HG02642 (cell line): ENCODE data around the gene TBC1D22A.
"Not testable (repeated sequence)": the region's sequence is repeated elsewhere in the genome, so short reads cannot be mapped to it uniquely, and the experiment has no call there.

Source experiments
- ATAC-seq: cut with Tn5 transposase; IDR thresholded peaks from one replicate; pipeline ENCODE4 v1.9.1; 2021; ENCODE audit warnings: mild to moderate bottlenecking; ENCODE audit not compliant: unreplicated experiment, poor library complexity

The TBC1D22A gene

DNA sequence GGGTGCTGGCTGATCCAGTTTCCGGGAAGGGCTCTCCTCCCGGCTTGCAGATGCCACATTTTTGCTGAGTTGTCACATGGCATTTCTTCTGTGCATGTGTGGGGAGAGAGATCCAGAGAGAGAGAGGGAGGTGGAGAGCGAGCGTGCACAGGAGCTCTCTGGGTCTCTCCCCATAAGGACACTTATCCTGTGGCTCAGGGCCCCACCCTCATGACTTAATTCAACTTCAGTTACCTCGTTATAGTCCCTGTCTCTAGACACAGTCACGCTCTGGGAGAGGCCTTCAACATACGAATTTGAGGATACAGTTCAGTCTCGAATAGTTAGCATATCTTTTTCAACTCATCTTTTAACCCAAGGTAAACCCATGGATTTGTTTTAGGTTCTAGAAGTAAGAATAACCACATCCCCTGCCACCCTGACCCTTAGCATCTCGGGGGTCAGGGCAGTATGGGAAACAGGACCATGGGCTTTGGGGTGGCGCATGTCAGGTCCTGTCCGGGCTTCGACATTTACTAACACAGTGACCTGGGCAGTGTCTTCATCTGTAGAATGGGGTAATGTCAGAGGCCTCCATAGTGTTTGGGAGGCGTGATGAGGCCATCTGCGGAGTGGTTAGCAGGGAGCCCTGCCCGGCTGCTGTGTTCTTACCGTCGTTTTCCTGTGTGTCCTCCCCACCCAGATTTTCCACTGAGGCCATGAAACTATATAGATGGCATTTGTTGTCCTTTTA lies 46.9 kb downstream of the TBC1D22A start:
- no peak for ATAC-seq

- ATAC-seq, result no peak
Observed at GRCh38 chr22:46810856-46811786, 48.7 kb downstream of the TBC1D22A start.

DNA sequence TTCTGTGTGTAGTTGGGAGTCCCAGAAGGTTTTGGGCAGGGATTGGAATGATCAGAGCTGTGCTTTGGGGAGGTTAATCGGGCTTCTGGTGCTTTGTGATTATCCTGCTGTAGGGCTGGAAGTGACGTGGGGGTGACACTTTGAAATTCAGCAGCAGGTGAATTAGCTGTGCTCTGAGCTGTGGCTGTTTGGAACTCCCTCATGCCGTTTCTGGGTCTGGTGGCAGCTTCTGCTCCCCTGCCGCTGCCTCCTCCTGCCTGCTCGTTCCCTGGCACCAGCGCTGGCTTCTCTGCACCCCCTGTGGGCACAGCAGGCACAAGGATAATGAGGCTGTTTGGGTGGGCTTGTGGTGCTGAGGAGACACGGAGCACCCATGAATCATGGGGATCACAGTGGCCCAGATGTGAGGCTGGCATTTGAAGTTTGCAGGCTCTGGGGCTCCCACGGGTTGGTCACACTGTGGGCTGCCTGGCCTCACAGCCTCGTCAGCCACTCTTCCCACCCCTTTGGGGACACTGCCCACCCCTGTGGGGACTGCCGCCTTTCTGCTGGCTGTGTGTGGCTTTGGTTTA lies 49.7 kb downstream of the TBC1D22A start:
- no peak for ATAC-seq

DNA sequence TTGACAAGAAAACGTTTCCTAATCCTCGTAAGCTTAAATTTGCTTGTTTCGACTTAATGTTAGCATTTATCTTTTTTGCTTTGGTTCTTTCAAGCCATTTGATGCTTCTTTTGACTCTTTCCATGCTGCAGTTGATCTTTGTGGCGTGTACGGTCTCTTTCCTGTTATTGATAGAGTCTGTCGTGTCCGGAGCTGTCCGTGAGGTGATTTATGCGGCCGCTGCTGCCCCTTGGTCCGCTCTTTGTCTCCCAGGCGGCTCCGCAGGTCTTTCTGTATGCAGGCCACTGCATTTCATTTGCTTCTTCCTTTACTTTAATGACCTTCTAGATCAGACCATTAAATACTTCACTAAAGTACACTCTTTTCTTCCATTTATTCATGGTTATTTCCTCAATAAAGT lies 50.3 kb downstream of the TBC1D22A start:
- no peak for ATAC-seq

DNA sequence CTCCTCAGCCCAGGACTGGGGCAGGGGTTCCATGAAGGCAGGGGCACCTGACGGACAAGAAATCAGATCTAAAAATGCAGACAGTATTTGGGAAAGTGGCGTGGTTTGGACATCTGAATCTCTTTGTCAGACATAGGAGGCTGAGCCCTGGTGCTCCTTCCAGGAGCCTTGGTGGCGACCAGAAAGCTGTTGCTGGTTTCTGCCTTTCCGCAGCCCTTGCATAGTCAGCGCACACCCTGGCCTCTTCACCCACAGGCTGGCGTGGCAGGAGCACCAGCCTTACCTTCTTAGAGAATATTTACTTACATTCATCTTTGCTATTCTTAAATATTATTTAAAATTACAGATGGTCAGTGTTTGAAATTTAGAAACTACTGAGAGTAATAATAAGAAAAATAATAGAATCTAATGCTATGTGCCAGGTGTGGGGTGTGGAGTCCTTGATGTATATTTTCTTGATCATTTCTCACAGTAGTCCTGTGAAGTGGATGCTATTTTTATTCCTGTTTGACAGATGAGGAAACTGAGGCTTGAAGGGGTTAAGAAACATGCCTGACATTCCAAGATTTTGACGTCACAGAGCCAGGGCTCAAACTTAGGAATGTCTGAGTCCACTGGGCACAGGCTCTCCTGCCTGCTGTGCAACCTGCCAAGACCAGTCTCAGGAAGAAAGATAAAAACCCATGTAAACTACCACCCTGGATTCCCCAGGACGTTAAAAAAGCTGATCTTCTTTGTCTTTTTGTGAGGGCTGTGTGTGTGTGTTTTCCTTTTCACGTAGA lies 51.6 kb downstream of the TBC1D22A start:
- no peak for ATAC-seq

DNA sequence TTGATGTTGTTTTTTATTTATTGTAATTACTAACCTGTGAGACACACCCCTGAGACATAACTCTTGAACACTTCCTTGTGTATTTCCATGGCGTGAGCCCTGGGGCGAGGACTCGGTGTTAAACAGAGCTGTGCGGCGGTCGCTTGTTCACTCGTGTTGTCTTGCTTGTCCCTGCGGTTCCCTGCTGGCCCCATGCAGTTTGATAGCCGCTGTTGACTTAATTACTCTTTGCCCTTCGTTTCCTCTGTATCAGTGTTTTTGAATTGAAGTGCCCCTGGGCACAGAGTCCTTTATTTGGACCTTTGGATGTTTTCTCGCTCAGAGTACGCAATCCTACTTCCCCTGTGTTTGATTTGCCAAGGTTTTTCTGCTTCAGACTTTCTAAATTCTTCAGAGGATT lies 52.7 kb downstream of the TBC1D22A start:
- ATAC-seq, result no peak

DNA sequence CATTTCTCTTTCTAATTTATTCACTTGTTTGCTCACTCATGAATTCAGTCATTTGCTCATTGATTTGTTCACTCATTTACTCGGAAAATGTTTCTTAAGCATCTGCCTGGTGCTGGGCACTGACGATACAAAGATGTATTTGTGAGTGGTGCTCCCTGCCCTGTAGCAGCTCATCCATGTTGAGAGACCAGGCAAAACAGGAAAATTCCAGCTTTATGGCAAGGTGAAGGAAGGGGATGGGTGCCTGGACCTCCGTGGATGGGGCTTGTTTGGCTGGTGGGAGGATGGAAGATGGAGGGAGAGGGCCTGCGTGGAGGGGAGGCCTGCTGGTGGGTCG lies 53.1 kb downstream of the TBC1D22A start:
- no peak for ATAC-seq

DNA sequence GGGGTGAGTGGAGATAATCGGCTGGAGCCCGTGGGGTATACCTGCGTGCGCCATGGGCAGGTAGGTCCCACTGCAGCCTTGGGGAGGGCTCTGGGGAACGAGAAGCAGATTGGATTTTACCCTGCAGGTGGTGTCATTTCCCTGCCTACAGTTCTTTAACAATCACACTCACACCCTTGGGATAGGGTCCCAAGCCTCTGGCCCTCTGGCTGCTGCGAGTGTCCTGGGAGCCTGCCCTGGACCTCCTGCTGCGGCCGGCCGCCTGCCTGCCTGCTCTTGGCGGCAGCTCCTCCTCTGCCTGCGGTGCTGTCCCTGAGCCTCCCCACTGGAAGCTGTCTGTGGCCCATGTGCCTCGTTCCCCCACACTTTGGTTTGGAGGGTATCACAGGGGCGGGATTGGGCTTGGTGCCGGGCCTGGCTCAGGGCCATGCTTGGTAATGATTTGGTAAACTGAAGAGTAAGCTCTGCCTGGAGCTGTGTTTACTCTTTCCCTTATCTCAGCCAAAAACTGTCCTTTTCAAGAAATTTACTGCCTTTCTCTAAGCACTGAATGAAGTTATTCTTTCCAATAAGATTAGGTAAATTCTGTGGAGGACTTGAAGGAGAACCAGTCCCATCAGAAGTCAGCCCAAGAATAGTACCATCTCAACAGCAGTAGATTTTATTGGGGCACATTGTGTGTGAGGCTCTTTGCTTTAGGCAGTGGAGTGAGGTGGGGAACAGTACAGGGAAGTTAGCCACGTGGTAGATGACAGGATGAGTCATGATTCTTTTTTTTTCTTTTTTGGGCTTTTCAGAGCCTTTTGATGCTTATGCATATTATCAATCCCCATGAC lies 53.7 kb downstream of the TBC1D22A start:
- no peak for ATAC-seq

DNA sequence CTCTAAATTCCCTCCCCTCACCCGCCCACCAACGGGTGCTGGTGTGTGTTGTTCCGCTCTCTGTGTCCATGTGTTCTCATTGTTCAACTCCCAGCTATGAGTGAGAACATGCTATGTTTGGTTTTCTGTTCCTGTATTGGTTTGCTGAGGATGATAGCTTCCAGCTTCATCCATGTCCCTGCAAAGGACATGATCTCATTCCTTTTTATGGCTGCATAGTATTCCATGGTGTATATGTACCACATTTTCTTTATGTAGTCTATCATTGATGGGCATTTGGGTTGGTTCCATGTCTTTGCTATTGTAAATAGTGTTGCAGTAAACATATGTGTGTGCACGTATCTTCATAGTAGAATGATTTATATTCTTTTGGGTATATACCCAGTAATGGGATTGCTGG lies 54.9 kb downstream of the TBC1D22A start:
- not testable (repeated sequence) for ATAC-seq

DNA sequence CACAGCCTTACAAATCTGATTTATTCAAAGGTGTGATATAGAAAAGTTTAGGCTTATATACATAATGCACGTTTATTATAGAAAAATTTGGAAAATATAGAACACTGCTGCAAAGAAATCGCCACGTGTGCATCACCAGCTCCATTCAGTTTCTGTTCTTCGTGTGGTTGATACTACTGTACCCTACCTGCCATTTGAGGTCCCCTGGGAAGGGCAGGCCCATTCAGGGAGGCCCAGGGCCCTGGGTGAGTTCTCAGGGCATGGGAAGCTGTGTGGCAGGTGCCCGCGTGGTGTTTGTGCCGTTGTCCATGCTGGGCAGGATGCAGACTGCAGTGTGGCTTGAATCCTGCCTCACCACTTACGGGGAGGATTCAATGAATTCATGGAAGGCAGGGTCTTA lies 60.8 kb downstream of the TBC1D22A start:
- ATAC-seq, result no peak

GRCh38 chr22:46823654-46824053 lies 61.2 kb downstream of the TBC1D22A start:
- no peak for ATAC-seq

DNA sequence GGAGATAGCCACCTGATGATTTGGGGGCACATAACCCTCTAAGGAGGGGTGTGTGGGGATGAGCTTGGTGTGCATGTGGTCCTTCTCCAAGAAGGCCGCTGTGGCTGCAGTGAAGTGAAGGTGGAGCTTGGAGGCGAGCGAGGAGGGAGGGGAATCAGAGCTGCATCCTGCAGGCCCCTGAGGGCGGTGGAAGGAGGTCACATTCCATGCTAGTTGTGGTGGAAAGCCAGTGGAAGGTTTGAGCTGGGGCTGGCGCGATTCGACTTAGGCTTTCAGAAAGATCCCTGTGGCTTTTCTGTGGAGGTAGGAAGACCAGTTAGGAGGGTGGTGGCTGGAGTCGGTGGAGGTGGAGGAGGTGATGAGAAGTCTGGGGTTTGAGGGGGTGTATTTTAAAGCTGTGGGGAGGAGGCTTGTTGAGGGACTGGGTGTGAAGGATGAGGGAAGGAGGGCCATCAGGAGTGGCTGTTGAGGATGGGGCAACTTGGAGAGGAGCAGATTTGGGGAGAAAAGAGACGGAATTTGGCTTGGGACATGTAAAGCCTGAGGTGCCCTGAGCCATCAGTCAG lies 62.0 kb downstream of the TBC1D22A start:
- no peak for ATAC-seq

DNA sequence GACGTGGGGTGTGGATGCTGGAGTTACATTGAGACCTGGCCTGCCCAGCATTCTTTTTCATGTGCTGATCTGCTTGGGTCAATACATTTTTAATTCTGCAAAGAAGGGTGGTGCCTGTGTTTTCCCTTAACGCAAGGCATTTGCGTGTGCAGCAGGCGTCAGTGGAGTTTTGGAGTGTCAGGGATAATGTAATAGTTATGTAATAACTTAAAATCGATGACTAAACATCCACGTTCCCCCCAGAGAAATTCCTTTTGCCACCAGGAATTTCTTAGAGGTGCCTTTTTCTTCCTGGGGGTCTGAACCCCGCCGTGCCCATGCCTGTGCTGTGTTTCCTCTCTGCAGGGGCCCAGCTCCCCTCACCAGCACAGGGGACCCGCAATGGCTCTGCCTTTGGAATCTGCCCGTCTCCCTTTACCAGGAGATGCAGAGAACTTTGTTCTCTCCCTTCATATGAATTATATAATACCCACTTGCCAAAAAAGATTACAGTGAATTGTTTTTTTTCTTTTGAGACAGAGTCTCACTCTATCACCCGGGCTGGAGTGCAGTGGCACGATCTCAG lies 62.6 kb downstream of the TBC1D22A start:
- no peak for ATAC-seq

DNA sequence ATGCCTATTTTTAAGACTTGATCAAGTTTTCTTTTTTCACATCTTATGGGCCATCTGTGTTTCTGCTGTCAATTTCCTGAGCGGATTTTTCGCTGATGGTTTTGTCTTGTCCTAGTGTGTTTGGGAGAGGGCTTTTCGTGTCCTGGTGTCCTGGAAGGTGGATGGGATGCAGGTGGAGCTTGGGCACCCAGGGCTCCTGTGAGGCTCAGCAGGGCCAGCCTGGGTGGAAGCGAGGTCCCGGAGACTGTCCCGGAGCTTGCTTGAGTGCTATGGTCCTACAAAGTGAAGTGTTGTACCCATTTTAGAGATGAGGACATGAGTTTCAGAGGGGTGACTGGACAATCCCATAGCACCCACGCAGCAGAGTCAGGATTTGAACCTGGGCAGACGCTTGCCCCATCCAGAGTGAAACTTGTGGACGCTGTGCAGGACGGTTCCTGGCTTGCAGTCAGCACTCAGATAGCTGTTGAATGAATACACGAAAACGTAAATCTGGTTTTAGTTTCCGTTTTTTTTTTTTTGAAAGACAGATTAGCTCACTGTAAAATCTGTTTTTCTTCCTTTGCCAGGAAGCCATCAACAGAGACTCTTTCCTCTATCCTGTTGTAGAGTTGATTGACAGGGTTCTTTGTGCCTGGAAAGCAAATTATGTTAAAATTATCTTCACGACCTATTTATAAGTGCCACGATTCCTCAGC lies 64.1 kb downstream of the TBC1D22A start:
- no peak for ATAC-seq

DNA sequence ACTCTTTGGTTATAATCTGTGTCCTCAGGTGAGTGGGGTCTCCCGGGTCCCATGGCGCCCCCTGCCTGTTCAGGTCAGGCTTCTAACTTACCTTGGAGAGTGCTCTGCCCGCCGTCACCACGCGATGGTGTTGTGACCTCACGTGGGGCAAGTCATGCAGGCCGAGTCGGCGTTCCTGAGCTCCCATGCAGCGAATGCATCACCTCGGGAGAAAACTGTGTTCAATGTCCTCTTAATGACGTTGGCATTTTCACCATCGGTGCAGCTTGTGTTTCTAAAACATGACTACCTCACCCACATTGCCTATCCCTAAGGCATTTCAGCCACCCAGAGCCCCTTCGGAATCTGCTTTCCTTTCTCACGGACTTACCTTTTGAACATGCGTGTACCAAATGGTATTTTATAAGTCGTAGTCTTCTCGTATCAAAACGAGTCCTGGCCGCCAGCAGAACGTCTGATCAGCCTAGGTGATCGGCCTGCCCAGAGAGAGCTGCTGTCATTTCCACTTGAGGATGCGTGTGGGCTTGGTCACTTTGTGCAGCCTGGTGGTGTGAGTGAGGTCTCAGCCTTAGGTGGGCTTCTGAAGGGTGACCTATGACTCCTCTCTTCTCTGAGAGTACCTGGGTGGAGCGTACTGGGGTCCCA lies 64.8 kb downstream of the TBC1D22A start:
- no peak for ATAC-seq

GRCh38 chr22:46827781-46828180 lies 65.3 kb downstream of the TBC1D22A start:
- no peak for ATAC-seq

DNA sequence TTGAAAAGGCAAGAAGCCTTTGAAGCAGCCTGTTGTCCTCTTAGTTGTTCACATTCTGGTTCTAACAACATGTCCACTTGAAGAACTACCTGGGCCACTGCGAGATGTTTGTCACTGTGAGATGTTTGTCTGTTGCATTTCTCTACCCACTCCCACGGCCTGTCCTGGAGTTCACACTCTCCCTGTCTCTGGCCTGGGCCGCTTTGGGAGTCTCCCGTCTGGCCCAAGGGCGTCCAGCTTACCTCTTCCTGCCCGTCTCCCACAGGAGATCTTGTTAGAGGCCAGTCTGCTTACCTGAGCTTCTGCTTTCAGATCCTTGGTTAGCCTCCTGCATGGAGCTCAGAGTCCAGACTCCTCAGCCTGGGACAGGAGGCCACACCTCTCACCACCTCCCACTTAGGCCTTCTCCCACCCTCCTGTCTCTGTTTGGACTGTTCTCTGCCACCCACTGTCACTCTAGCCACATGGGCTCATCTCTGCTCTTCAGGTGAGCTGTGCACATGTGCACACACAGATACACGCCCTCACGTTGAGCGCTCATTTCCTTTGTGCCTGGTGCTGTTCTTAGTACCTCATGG lies 66.0 kb downstream of the TBC1D22A start:
- ATAC-seq, result no peak
